ENCODE measurements around the gene LBP.
A peak's percentile ranks its signal among the peaks of the same experiment; 100 is the strongest.

Gene LBP

GRCh38 chr20:38373231-38373867 lies 27.1 kb downstream of the LBP start:
- Histone ChIP-seq H3K9me3 (ENCODE audit: control insufficient read depth, insufficient read depth, low read depth, low read length) (no peaks in the 10 kb centered on the region), H3K36me3 (ENCODE audit: control insufficient read depth in 2 of 2, insufficient read depth in 1 of 2, low read length in 2 of 2) (no peaks in the 10 kb centered on the region), H3K4me1 (ENCODE audit: control insufficient read depth, insufficient read depth, low read length) (no peaks in the 10 kb centered on the region), H3K4me3 (ENCODE audit: low read depth, low read length) (no peak overlapping the region), H3K27ac (ENCODE audit: extremely low read depth, low read depth, low read length) (no peak overlapping the region)
- CTCF ChIA-PET = interaction anchor here (0.9 to 2.7 kb wide), 4 partner anchors 9 to 152 kb away, joined by 3 to 15 read pairs (median 6); no protein-coding TSS in a partner anchor
- POLR2A ChIA-PET = no interaction called here
- TF ChIP-seq GFI1B (tag by site-specific recombination; IDR thresholded peaks at IDR 0.05) (no peak), ZNF768 (tag by site-specific recombination; IDR thresholded peaks at IDR 0.05) (0 out of 2 replicates have a peak, but pooled peaks have one; percentile 21)

GRCh38 chr20:38373898-38374297 lies 27.6 kb downstream of the LBP start:
- POLR2A ChIA-PET = interaction anchor here (0.9 kb wide), 1 partner anchor 47 kb away, joined by 3 read pairs; no protein-coding TSS in a partner anchor

GRCh38 chr20:38377039-38377685 lies 30.9 kb downstream of the LBP start:
- no peak overlapping the region for H3K4me3 ChIP-seq (ENCODE audit: low read depth, low read length)
- CTCF ChIA-PET = interaction anchor here (0.6 to 1.6 kb wide), 3 partner anchors 20 to 85 kb away, joined by 3 to 9 read pairs (median 4); no protein-coding TSS in a partner anchor
- POLR2A ChIA-PET = no interaction called here
- H3K27ac ChIP-seq (ENCODE audit: extremely low read depth, low read depth, low read length) = no peak overlapping the region
- no peaks in the 10 kb centered on the region for H3K9me3 ChIP-seq (ENCODE audit: control insufficient read depth, insufficient read depth, low read depth, low read length)
- no peaks in the 10 kb centered on the region for H3K36me3 ChIP-seq (ENCODE audit: control insufficient read depth in 2 of 2, insufficient read depth in 1 of 2, low read length in 2 of 2)
- H3K4me1 ChIP-seq (ENCODE audit: control insufficient read depth, insufficient read depth, low read length) = no peaks in the 10 kb centered on the region
- TF ChIP-seq ZNF214 (tag by site-specific recombination; IDR thresholded peaks at IDR 0.05; ENCODE audit: borderline replicate concordance) (no peak), KLF9 (tag by site-specific recombination; IDR thresholded peaks at IDR 0.05; ENCODE audit: low read depth) (no peak), ZNF621 (tag by site-specific recombination; IDR thresholded peaks at IDR 0.05) (no peak), ZNF274 (IDR thresholded peaks at IDR 0.05; ENCODE audit: low read length) (no peak), ZNF274 (tag by site-specific recombination; IDR thresholded peaks at IDR 0.05; ENCODE audit: borderline replicate concordance) (no peak), PRDM10 (tag by site-specific recombination; IDR thresholded peaks at IDR 0.05) (no peak), ZNF626 (tag by site-specific recombination; IDR thresholded peaks at IDR 0.05) (no peak), ZNF18 (tag by site-specific recombination; IDR thresholded peaks at IDR 0.05) (no peak), PRDM6 (tag by site-specific recombination; IDR thresholded peaks at IDR 0.05) (no peak), ZNF354C (tag by site-specific recombination; IDR thresholded peaks at IDR 0.05; ENCODE audit: borderline replicate concordance, low read depth) (no peak), BCL11B (tag by site-specific recombination; IDR thresholded peaks at IDR 0.05; ENCODE audit: low read depth) (no peak)

More at GRCh38 chr20:38373898-38374297, 27.6 kb downstream of the LBP start:
- Histone ChIP-seq H3K27ac (ENCODE audit: extremely low read depth, low read depth, low read length) (no peak overlapping the region), H3K36me3 (ENCODE audit: control insufficient read depth in 2 of 2, insufficient read depth in 1 of 2, low read length in 2 of 2) (no peaks in the 10 kb centered on the region), H3K4me3 (ENCODE audit: low read depth, low read length) (no peak overlapping the region), H3K4me1 (ENCODE audit: control insufficient read depth, insufficient read depth, low read length) (no peaks in the 10 kb centered on the region), H3K9me3 (ENCODE audit: control insufficient read depth, insufficient read depth, low read depth, low read length) (no peaks in the 10 kb centered on the region)
- CTCF ChIA-PET = interaction anchor here (1.6 to 2.7 kb wide), 2 partner anchors 17 to 152 kb away, joined by 3 to 15 read pairs; no protein-coding TSS in a partner anchor
- TF ChIP-seq MEIS1 (CRISPR knock-in tag; IDR thresholded peaks at IDR 0.05; ENCODE audit: borderline replicate concordance) = no peak
- no peak for TF ChIP-seq ZNF155 (tag by site-specific recombination; IDR thresholded peaks at IDR 0.05)
- TF ChIP-seq AEBP2 (tag by site-specific recombination; IDR thresholded peaks at IDR 0.05; ENCODE audit: borderline replicate concordance) = no peak
- no peak for TF ChIP-seq ZSCAN30 (tag by site-specific recombination; IDR thresholded peaks at IDR 0.05)
- no peak for TF ChIP-seq KLF10 (tag by site-specific recombination; IDR thresholded peaks at IDR 0.05)
- no peak for TF ChIP-seq SCRT2 (tag by site-specific recombination; IDR thresholded peaks at IDR 0.05)
